ENCODE measurements around the gene RALA. TPM values are rescaled to one million over a fixed set of nuclear protein-coding genes. Genes with fewer than 3 reads are reported as not detected.

The RALA gene
- total RNA-seq, 1 donor from 2014 or later: 59.5 TPM

GRCh38 chr7:39603924-39604323 lies 19.4 kb upstream of the RALA start:
- Mint-ChIP-seq H3K4me3 (no peak overlapping the region), H3K4me1 (peaks cover 5% of the 10 kb centered on the region), H3K9me3 (no peaks in the 10 kb centered on the region), H3K27me3 (ENCODE audit: insufficient read depth, low read depth) (peaks cover 1% of the 10 kb centered on the region), H3K27ac (no peak overlapping the region), H3K36me3 (no peaks in the 10 kb centered on the region)
- Histone ChIP-seq H3K4me3 (no peak overlapping the region), H3K4me2 (no peak overlapping the region), H3K27ac (no peak overlapping the region), H3K4me1 (no peaks in the 10 kb centered on the region), H3K9me3 (ENCODE audit: low read depth) (no peaks in the 10 kb centered on the region), H4K20me1 (ENCODE audit: low read depth) (no peaks in the 10 kb centered on the region), H2AFZ (replicated peaks) (no peak overlapping the region), H3F3A (ENCODE audit: low read depth) (no peaks in the 10 kb centered on the region), H3K9ac (no peak overlapping the region), H3K27me3 (peaks cover 6% of the 10 kb centered on the region), H3K36me3 (no peaks in the 10 kb centered on the region), H3K79me2 (ENCODE audit: low read depth) (no peaks in the 10 kb centered on the region)
- TF ChIP-seq EZH2phosphoT487 (IDR thresholded peaks at IDR 0.05) (no peak), CTCF (IDR thresholded peaks at IDR 0.05) (no peak), EZH2 (IDR thresholded peaks at IDR 0.05) (no peak)
- no peak for DNase-seq (ENCODE audit: low spot score)

- H3K4me3 Mint-ChIP-seq: no peak overlapping the region
- Histone ChIP-seq H2AFZ (replicated peaks) (no peak overlapping the region), H3F3A (ENCODE audit: low read depth) (no peaks in the 10 kb centered on the region), H3K4me1 (no peaks in the 10 kb centered on the region), H3K27me3 (peaks cover 18% of the 10 kb centered on the region), H3K4me3 (no peak overlapping the region), H3K79me2 (ENCODE audit: low read depth) (no peaks in the 10 kb centered on the region), H3K27ac (no peak overlapping the region), H3K9ac (no peak overlapping the region), H3K4me2 (no peak overlapping the region), H4K20me1 (ENCODE audit: low read depth) (no peaks in the 10 kb centered on the region), H3K9me3 (ENCODE audit: low read depth) (no peaks in the 10 kb centered on the region), H3K36me3 (no peaks in the 10 kb centered on the region)
- H3K9me3 Mint-ChIP-seq: no peaks in the 10 kb centered on the region
- no peak for DNase-seq (ENCODE audit: low spot score)
- H3K36me3 Mint-ChIP-seq: no peaks in the 10 kb centered on the region
- H3K27me3 Mint-ChIP-seq (ENCODE audit: insufficient read depth, low read depth): peaks cover 5% of the 10 kb centered on the region
- no peak for TF ChIP-seq EZH2phosphoT487 (IDR thresholded peaks at IDR 0.05)
- no peak for TF ChIP-seq CTCF (IDR thresholded peaks at IDR 0.05)
- no peak for TF ChIP-seq EZH2 (IDR thresholded peaks at IDR 0.05)
- H3K4me1 Mint-ChIP-seq: peaks cover 12% of the 10 kb centered on the region
- no peak overlapping the region for H3K27ac Mint-ChIP-seq
These were observed 18.3 kb upstream of the RALA start for GRCh38 chr7:39605087-39605486.

GRCh38 chr7:39606352-39606751 lies 17.0 kb upstream of the RALA start:
- no peaks in the 10 kb centered on the region for H3K9me3 Mint-ChIP-seq
- no peaks in the 10 kb centered on the region for H3K36me3 Mint-ChIP-seq
- H3K27ac Mint-ChIP-seq: no peak overlapping the region
- Histone ChIP-seq H3K27ac (no peak overlapping the region), H3K9ac (no peak overlapping the region), H3K27me3 (peaks cover 26% of the 10 kb centered on the region), H4K20me1 (ENCODE audit: low read depth) (no peaks in the 10 kb centered on the region), H3K36me3 (no peaks in the 10 kb centered on the region), H3K4me2 (no peak overlapping the region), H3K4me3 (no peak overlapping the region), H3K9me3 (ENCODE audit: low read depth) (no peaks in the 10 kb centered on the region), H3K4me1 (no peaks in the 10 kb centered on the region), H2AFZ (replicated peaks) (no peak overlapping the region), H3F3A (ENCODE audit: low read depth) (no peaks in the 10 kb centered on the region), H3K79me2 (ENCODE audit: low read depth) (no peaks in the 10 kb centered on the region)
- H3K27me3 Mint-ChIP-seq (ENCODE audit: insufficient read depth, low read depth): peaks cover 10% of the 10 kb centered on the region
- TF ChIP-seq CTCF (IDR thresholded peaks at IDR 0.05): no peak
- TF ChIP-seq EZH2 (IDR thresholded peaks at IDR 0.05): no peak
- TF ChIP-seq EZH2phosphoT487 (IDR thresholded peaks at IDR 0.05): no peak
- H3K4me3 Mint-ChIP-seq: no peak overlapping the region
- no peak for DNase-seq (ENCODE audit: low spot score)
- H3K4me1 Mint-ChIP-seq: peaks cover 12% of the 10 kb centered on the region
